Prostate gland (tissue), 2 donors: ENCODE measurements around the gene LRCH3.

ENCODE experiments used
- POLR2A ChIP-seq: fragments of 450-650 bp; IDR thresholded peaks from one replicate; pipeline ENCODE4 v1.6.1; 2016; ENCODE audit warnings: antibody characterized with exemption, mild to moderate bottlenecking
- POLR2AphosphoS5 ChIP-seq: sonication (generic); formaldehyde crosslinking; IDR thresholded peaks from one replicate; pipeline ENCODE4 v1.6.1; 2017; ENCODE audit warnings: antibody characterized with exemption
- TF ChIP-seq, protein P1 (sequence below), 4 experiments: fragments of 200-600 bp in 2 of 4; fragments of 450-650 bp in 2 of 4; sonication (generic) in 2 of 4; IDR thresholded peaks; 1 replicate in 3 of 4; 2 replicates in 1 of 4; pipeline ENCODE4 v1.5.1; 2016 to 2019; ENCODE audit warnings: antibody characterized with exemption in 4 of 4, mild to moderate bottlenecking in 2 of 4, moderate library complexity in 2 of 4

DNA sequence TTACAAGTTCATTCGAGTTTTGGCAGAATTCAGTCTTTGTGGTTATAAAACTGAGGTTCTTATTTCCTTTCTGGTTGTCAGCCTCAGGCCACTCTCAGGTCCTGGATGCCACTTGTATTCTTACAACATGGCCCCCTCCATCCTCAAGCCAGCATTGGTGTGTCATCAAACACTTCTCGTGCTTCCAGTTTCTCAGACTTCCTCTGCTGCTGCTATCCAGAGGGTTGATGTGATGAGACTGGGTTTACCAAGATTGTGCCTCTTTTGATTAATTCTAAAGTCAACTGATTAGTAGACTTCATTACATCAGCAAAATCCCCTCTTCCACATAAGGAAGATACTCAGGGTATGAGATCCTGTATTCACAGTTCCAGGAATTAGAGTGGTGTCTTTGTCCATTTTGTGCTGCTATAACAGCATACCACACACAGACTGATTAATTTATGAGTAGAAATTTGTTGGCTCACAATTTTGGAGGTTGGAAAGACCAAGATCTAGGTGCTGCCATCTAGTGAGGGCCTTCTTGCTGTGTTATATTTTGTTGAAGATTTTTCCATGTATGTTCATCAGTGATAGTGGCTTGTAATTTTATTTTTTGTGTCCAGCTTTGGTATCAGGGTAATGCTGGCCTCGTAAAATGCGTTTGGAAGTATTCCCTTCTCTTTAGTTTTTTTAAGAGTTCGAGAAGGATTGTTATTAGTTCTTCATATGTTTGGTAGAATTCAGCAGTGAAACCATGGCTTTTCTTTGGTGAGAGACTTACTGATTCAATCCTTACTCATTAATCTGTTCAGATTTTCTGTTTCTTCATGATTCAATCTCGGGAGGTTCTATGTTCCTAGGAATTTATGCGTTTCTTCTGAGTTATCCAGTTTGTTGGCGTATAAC, 11.1 kb downstream of the LRCH3 start:
- TF ChIP-seq POLR2A (no peak), POLR2AphosphoS5 (no peak)
- TF ChIP-seq, protein P1, sequence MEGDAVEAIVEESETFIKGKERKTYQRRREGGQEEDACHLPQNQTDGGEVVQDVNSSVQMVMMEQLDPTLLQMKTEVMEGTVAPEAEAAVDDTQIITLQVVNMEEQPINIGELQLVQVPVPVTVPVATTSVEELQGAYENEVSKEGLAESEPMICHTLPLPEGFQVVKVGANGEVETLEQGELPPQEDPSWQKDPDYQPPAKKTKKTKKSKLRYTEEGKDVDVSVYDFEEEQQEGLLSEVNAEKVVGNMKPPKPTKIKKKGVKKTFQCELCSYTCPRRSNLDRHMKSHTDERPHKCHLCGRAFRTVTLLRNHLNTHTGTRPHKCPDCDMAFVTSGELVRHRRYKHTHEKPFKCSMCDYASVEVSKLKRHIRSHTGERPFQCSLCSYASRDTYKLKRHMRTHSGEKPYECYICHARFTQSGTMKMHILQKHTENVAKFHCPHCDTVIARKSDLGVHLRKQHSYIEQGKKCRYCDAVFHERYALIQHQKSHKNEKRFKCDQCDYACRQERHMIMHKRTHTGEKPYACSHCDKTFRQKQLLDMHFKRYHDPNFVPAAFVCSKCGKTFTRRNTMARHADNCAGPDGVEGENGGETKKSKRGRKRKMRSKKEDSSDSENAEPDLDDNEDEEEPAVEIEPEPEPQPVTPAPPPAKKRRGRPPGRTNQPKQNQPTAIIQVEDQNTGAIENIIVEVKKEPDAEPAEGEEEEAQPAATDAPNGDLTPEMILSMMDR (IDR thresholded peaks at IDR 0.05) = peak in 2 of 4 experiments; percentile 8 to 14
